HepG2 (cell line): Measurements from ENCODE around the gene SCN7A. TPM values are rescaled to one million over a fixed set of nuclear protein-coding genes. Genes with fewer than 3 reads are reported as not detected.

ENCODE experiments used
- ARID3A ChIP-seq: IDR thresholded peaks from 2 replicates; pipeline ENCODE4 v1.6.1; 2012; ENCODE audit warnings: low read depth, low read length, improper control_type of control experiment
- DR1 ChIP-seq: sonication (generic); formaldehyde crosslinking; IDR thresholded peaks from 2 replicates; pipeline ENCODE4 v1.8.0; 2021; ENCODE audit warnings: mild to moderate bottlenecking, missing genetic modification reagents, inconsistent platforms
- DZIP1 ChIP-seq: sonication (generic); formaldehyde crosslinking; IDR thresholded peaks from 2 replicates; pipeline ENCODE4 v1.5.0; 2020; ENCODE audit warnings: mild to moderate bottlenecking, missing genetic modification reagents
- FOXP1 ChIP-seq, 2 experiments: fragments of 450-650 bp in 1 of 2; IDR thresholded peaks; 2 replicates each; pipeline ENCODE4 v1.6.1; 2017 to 2018; ENCODE audit warnings: antibody characterized with exemption in 1 of 2
- KAT7 ChIP-seq: IDR thresholded peaks from 2 replicates; pipeline ENCODE4 v1.6.1; 2018; ENCODE audit warnings: borderline replicate concordance, missing compliant biosample characterization
- MEIS2 ChIP-seq: sonication (generic); formaldehyde crosslinking; IDR thresholded peaks from 2 replicates; pipeline ENCODE4 v1.9.0; 2021; ENCODE audit warnings: mild to moderate bottlenecking, missing genetic modification reagents
- MLLT10 ChIP-seq: sonication (generic); formaldehyde crosslinking; IDR thresholded peaks from 2 replicates; pipeline ENCODE4 v1.4.0; 2020; ENCODE audit warnings: missing genetic modification reagents
- MLX ChIP-seq: IDR thresholded peaks from 2 replicates; pipeline ENCODE4 v1.6.1; 2016
- PLSCR1 ChIP-seq: sonication (generic); formaldehyde crosslinking; IDR thresholded peaks from 2 replicates; pipeline ENCODE4 v1.5.0; 2020; ENCODE audit warnings: missing genetic modification reagents, mild to moderate bottlenecking, borderline replicate concordance
- PRPF4 ChIP-seq: fragments of 200-400 bp; formaldehyde crosslinking; IDR thresholded peaks from 2 replicates; pipeline ENCODE4 v1.6.1; 2016; ENCODE audit warnings: low read length, low read depth; ENCODE audit not compliant: poor library complexity, severe bottlenecking
- RXRB ChIP-seq: IDR thresholded peaks from 2 replicates; pipeline ENCODE4 v1.6.1; 2016; ENCODE audit warnings: borderline replicate concordance, missing genetic modification reagents, missing compliant biosample characterization
- SALL2 ChIP-seq: sonication (generic); formaldehyde crosslinking; IDR thresholded peaks from 2 replicates; pipeline ENCODE4 v1.8.1; 2023; ENCODE audit warnings: mild to moderate bottlenecking, missing genetic modification reagents, inconsistent platforms
- ZFP62 ChIP-seq: sonication (generic); formaldehyde crosslinking; IDR thresholded peaks from 2 replicates; pipeline ENCODE4 v1.4.0; 2020; ENCODE audit warnings: missing genetic modification reagents
- ZFY ChIP-seq: sonication (generic); formaldehyde crosslinking; IDR thresholded peaks from 2 replicates; pipeline ENCODE4 v1.4.0; 2020; ENCODE audit warnings: missing genetic modification reagents
- ZNF576 ChIP-seq: sonication (generic); formaldehyde crosslinking; IDR thresholded peaks from 2 replicates; pipeline ENCODE4 v1.4.0; 2020; ENCODE audit warnings: mild to moderate bottlenecking, missing genetic modification reagents
- ZNF577 ChIP-seq: sonication (generic); formaldehyde crosslinking; IDR thresholded peaks from 2 replicates; pipeline ENCODE4 v1.4.0; 2020; ENCODE audit warnings: mild to moderate bottlenecking, low read depth, missing genetic modification reagents, borderline replicate concordance
- ZNF773 ChIP-seq: sonication (generic); formaldehyde crosslinking; IDR thresholded peaks from 2 replicates; pipeline ENCODE4 v1.4.0; 2020; ENCODE audit warnings: missing genetic modification reagents, borderline replicate concordance
- ZNF775 ChIP-seq: sonication (generic); formaldehyde crosslinking; IDR thresholded peaks from 2 replicates; pipeline ENCODE4 v1.4.0; 2020; ENCODE audit warnings: missing genetic modification reagents, mild to moderate bottlenecking, moderate library complexity, borderline replicate concordance
- ZNF777 ChIP-seq: sonication (generic); formaldehyde crosslinking; IDR thresholded peaks from 2 replicates; pipeline ENCODE4 v1.4.0; 2020; ENCODE audit warnings: missing genetic modification reagents
- ZNF891 ChIP-seq: sonication (generic); formaldehyde crosslinking; IDR thresholded peaks from 2 replicates; pipeline ENCODE4 v1.5.0; 2020; ENCODE audit warnings: mild to moderate bottlenecking, missing genetic modification reagents
- ZSCAN20 ChIP-seq: sonication (generic); formaldehyde crosslinking; IDR thresholded peaks from 2 replicates; pipeline ENCODE4 v1.4.0; 2020; ENCODE audit warnings: missing genetic modification reagents, mild to moderate bottlenecking, borderline replicate concordance
- polyA plus RNA-seq, 8 experiments: library from polyadenylated mRNA; depleted of rRNA in 3 of 8; stranded (reverse) in 7 of 8; unstranded in 1 of 8; fragments of >200 nt; fragmentation: Illumina TruSeq in 4 of 8; extraction: Trizol in 4 of 8; gene quantifications; 2 replicates each; pipeline versions ENCODE4 v1.2.1 to v1.2.3, GENCODE V29; 2011 to 2016; ENCODE audit warnings: low read depth in 4 of 8, missing spikeins in 1 of 8, mixed read lengths in 1 of 8; ENCODE audit not compliant: insufficient read depth in 1 of 8
- total RNA-seq, 5 experiments: library from RNA; depleted of rRNA; stranded (reverse); fragments of >200 nt; fragmentation: Illumina TruSeq; extraction: Trizol; gene quantifications; 2 replicates each; pipeline ENCODE4 v1.2.3, GENCODE V29; 2016; ENCODE audit warnings: low read depth in 1 of 5
- TF ChIP-seq, protein P1 (sequence below): sonication (generic); formaldehyde crosslinking; IDR thresholded peaks from 2 replicates; pipeline ENCODE4 v1.8.1; 2023; ENCODE audit warnings: mild to moderate bottlenecking, moderate library complexity, missing genetic modification reagents
- TF ChIP-seq, protein P2 (sequence below): sonication (generic); formaldehyde crosslinking; conservative IDR thresholded peaks from 2 replicates; pipeline ENCODE4 v1.8.0; 2022; ENCODE audit warnings: low read depth, missing genetic modification reagents

Gene SCN7A
- total and polyA plus RNA-seq, 2 of the 13 experiments (the other 11 are each of a cell fraction or from before 2014, with no cell fraction given): 0.01 TPM; not detected in 1

GRCh38 chr2:166419616-166419934 is 74.5 kb downstream of the SCN7A start (continued):
- TF ChIP-seq FOXP1 (IDR thresholded peaks at IDR 0.05) (no peak), FOXP1 (CRISPR knock-in tag; IDR thresholded peaks at IDR 0.05) (no peak), ZNF775 (CRISPR knock-in tag) (no peak), DR1 (CRISPR knock-in tag) (no peak), ZNF576 (CRISPR knock-in tag) (no peak), ZNF577 (CRISPR knock-in tag) (no peak), ZSCAN20 (no peak), PRPF4 (no peak), MEIS2 (CRISPR knock-in tag) (no peak), ZNF773 (no peak), MLLT10 (CRISPR knock-in tag) (no peak), ZNF777 (CRISPR knock-in tag) (no peak), ZNF891 (no peak), ZFY (no peak), DZIP1 (CRISPR knock-in tag) (no peak), MLX (CRISPR knock-in tag) (no peak), ARID3A (peak; percentile 81), PLSCR1 (CRISPR knock-in tag) (no peak), SALL2 (no peak), ZFP62 (CRISPR knock-in tag) (no peak), KAT7 (CRISPR knock-in tag) (no peak), RXRB (CRISPR knock-in tag) (no peak)
- TF ChIP-seq, protein P1, sequence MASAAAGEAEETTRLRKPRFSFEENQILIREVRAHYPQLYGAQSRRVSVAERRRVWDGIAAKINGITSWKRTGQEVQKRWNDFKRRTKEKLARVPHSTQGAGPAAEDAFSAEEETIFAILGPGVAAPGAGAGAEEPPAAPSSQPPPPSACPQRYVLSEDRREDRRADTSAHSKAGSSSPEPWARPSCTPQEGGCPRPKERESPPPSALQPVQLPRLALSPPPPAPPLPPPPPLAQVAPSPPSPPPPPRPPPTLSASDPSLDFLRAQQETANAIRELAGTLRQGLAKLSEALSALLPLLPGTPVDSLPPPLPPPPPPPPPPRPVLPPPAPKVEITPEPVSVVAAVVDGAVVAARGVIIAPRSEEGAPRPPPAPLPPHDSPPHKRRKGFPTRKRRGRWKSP (CRISPR knock-in tag): no peak
- TF ChIP-seq, protein P2, sequence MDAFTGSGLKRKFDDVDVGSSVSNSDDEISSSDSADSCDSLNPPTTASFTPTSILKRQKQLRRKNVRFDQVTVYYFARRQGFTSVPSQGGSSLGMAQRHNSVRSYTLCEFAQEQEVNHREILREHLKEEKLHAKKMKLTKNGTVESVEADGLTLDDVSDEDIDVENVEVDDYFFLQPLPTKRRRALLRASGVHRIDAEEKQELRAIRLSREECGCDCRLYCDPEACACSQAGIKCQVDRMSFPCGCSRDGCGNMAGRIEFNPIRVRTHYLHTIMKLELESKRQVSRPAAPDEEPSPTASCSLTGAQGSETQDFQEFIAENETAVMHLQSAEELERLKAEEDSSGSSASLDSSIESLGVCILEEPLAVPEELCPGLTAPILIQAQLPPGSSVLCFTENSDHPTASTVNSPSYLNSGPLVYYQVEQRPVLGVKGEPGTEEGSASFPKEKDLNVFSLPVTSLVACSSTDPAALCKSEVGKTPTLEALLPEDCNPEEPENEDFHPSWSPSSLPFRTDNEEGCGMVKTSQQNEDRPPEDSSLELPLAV (CRISPR knock-in tag): no peak
